OCI-LY7 (cell line): Measurements from ENCODE around the gene ITPRID2.

ENCODE experiments used
- EZH2phosphoT487 ChIP-seq: fragments of 200-600 bp; sonication (generic); IDR thresholded peaks from 2 replicates; pipeline ENCODE4 v1.6.1; 2018; ENCODE audit warnings: low read depth, borderline replicate concordance, mild to moderate bottlenecking, mixed run types, antibody characterized with exemption, low read length, moderate library complexity, mixed read lengths
- TF ChIP-seq, protein P1 (sequence below): fragments of 200-600 bp; sonication (generic); conservative IDR thresholded peaks from 2 replicates; pipeline ENCODE4 v1.5.1; 2014; ENCODE audit warnings: mild to moderate bottlenecking, antibody characterized with exemption, low read length, moderate library complexity, mixed read lengths

- TF ChIP-seq, protein P1, sequence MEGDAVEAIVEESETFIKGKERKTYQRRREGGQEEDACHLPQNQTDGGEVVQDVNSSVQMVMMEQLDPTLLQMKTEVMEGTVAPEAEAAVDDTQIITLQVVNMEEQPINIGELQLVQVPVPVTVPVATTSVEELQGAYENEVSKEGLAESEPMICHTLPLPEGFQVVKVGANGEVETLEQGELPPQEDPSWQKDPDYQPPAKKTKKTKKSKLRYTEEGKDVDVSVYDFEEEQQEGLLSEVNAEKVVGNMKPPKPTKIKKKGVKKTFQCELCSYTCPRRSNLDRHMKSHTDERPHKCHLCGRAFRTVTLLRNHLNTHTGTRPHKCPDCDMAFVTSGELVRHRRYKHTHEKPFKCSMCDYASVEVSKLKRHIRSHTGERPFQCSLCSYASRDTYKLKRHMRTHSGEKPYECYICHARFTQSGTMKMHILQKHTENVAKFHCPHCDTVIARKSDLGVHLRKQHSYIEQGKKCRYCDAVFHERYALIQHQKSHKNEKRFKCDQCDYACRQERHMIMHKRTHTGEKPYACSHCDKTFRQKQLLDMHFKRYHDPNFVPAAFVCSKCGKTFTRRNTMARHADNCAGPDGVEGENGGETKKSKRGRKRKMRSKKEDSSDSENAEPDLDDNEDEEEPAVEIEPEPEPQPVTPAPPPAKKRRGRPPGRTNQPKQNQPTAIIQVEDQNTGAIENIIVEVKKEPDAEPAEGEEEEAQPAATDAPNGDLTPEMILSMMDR = no peak
- no peak for TF ChIP-seq EZH2phosphoT487
Observed at GRCh38 chr2:181978351-181979150, 87.0 kb downstream of the ITPRID2 start.
